NCI-H146 treated with DMSO at 0.1 percent for 48 hours (cell line): ENCODE results near the gene ULK2.
"Not testable (repeated sequence)": the region's sequence is repeated elsewhere in the genome, so short reads cannot be mapped to it uniquely, and the experiment has no call there.

Experiments
- DNase-seq: peaks from one replicate; lab custom pipeline; 2025; ENCODE audit not compliant: unreplicated experiment; lab: John Stamatoyannopoulos, UW

ULK2 gene

GRCh38 chr17:19768046-19768782, 99.5 kb downstream of the ULK2 start:
- DNase-seq = no peak

GRCh38 chr17:19766421-19767270, 101.1 kb downstream of the ULK2 start:
- DNase-seq = peak; percentile 5

- no peak for DNase-seq
These were observed 101.7 kb downstream of the ULK2 start for GRCh38 chr17:19766016-19766415.

- not testable (repeated sequence) for DNase-seq
These were observed 103.7 kb downstream of the ULK2 start for GRCh38 chr17:19763991-19764390.

GRCh38 chr17:19763416-19763815, 104.3 kb downstream of the ULK2 start:
- no peak for DNase-seq

- peak; percentile 7 for DNase-seq
These were observed 105.2 kb downstream of the ULK2 start for GRCh38 chr17:19762515-19762961.

GRCh38 chr17:19760746-19761145, 107.0 kb downstream of the ULK2 start:
- no peak for DNase-seq

- no peak for DNase-seq
These were observed 107.9 kb downstream of the ULK2 start for GRCh38 chr17:19759568-19760549.

- DNase-seq = no peak
These were observed 110.1 kb downstream of the ULK2 start for GRCh38 chr17:19757536-19758180.

GRCh38 chr17:19756546-19756945, 111.2 kb downstream of the ULK2 start:
- DNase-seq = no peak

GRCh38 chr17:19755821-19756510, 111.8 kb downstream of the ULK2 start:
- DNase-seq = no peak

GRCh38 chr17:19755392-19755791, 112.3 kb downstream of the ULK2 start:
- DNase-seq = no peak

GRCh38 chr17:19753661-19754463, 113.9 kb downstream of the ULK2 start:
- DNase-seq = peak; percentile 6

GRCh38 chr17:19753051-19753509, 114.7 kb downstream of the ULK2 start:
- no peak for DNase-seq

- DNase-seq = no peak
These were observed 115.3 kb downstream of the ULK2 start for GRCh38 chr17:19752216-19753050.

GRCh38 chr17:19750835-19751234, 116.9 kb downstream of the ULK2 start:
- DNase-seq = no peak

GRCh38 chr17:19750020-19750572, 117.6 kb downstream of the ULK2 start:
- no peak for DNase-seq

- DNase-seq = peak; percentile 22
These were observed 118.9 kb downstream of the ULK2 start for GRCh38 chr17:19748807-19749193.
